ENCODE results near the gene COX17.

COX17 gene

DNA sequence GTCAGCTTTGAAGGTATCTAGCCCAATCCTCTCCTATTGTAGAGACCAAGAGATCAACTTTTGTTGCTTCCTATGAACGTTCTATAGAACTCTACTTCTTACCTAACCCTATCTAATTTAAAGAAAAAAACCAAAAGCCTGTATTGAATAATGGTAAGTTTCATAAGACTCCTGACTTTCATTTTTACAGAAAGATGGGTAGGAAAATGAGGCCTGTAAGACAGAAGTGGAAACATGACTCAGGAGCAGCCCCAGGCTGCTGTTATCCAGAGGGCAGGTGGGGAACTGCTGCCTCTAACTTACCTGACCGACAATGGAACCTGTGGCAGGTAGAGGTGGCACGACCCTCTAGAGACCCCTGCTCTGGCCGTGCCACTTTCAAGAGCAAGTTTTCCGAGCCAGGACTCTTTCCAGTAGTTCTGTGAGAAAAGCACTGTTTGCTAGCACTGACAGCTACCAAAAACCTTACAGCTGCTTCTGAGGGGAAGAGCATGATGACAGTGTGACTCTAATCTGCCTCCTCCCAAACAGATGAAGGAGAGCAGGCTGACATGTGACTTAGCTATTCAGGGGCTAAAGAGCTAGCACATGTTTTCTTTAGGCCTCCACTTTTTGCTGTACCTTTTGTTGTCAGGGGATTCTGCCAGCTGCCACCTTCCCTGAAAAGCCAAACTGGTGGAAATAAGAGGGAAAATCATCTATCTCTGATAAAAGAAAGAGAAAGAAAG lies 34.3 kb downstream of the COX17 start:
- DNase-seq, result no peak

DNA sequence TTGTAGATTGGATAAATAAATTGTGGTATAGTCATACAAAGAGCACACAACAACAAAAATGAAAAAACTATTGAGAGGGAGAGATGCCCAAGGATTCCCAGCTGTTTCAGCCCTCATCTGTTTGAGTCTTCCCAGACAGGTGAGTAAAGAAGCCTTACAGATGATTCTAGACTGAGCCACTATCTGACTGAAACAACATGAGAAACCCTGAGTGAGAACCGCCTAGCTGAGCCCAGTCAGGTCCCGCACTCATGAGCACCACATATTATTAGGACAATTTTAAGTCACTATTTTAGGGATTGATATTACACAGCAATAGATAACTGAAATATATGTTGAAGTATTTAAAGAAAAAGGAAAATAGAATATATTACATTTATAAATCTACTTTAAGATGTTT lies 35.8 kb downstream of the COX17 start:
- DNase-seq, result no peak

DNA sequence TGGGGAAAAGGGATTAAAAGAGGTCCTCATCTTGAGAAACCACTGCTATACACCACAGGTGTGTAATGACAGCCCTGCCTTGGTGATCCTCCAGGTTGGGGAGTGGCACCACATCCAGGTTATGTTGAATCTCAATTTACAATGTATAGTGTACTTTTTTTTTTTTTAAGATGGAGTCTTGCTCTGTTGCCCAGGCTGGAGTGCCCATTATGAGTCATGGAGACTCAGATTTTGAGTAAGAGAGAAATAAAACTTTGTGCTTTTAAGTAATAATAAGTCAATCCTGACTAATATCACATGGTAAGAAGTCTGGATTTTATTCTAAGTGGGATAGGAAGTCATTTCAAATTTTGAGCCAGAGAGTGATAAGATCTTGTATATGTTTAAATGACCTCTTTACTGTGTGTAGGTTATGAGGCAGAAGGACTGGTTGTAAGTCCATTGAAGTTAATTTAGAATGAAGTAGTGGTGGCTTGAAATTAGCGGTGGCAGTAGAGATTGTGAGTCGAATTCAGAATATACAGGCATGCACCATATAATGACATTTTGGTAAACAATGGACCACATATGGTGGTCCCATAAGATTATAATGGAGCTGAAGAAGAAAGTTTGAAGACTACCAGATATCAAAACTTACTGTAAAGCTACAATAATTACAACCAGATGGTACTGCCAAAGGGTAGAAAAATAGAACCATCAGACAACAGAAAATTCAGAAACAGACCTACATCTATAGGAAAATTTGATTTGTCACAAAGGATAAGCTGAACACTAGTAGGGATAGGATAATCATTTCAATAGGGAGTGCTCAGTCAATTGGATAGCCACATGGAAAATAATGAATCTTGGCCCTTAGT lies 37.5 kb downstream of the COX17 start:
- DNase-seq, result no peak

DNA sequence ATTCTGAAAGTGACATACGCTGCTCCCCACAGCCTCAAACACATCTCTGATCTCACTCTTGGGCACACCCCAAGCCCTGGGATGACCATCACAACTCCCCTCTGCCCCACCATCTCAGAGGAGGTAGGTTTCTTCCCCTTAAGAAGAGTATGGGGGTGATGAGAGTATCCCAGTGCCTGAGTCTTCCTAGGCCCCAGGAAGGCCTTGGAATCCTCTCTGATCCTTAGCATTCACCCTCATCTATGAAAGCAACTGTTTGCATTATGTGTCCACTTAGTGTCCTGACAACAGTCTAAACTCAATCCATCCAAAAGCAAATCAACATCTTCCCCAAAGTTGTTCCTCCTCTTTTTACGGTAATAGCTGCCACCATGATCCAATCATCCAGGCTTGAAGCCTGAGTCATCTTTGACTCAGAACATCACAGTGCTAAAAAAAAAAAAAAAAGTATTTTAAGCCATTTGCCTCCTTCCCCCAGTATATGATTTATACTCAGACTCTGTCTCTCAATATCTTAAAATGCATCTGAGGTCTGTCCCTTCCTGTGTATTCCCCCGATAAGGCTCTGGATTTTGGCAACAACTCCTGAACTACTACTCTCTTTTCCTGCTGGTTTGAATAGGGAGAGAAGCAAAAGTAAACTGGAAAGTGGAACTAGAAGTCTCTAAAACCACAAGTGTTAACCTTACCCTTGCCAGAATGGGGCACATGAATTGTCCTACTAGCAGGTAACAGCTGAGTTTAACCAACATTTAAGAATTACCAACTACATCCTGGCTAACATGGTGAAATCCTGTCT lies 39.3 kb downstream of the COX17 start:
- DNase-seq, result no peak

DNA sequence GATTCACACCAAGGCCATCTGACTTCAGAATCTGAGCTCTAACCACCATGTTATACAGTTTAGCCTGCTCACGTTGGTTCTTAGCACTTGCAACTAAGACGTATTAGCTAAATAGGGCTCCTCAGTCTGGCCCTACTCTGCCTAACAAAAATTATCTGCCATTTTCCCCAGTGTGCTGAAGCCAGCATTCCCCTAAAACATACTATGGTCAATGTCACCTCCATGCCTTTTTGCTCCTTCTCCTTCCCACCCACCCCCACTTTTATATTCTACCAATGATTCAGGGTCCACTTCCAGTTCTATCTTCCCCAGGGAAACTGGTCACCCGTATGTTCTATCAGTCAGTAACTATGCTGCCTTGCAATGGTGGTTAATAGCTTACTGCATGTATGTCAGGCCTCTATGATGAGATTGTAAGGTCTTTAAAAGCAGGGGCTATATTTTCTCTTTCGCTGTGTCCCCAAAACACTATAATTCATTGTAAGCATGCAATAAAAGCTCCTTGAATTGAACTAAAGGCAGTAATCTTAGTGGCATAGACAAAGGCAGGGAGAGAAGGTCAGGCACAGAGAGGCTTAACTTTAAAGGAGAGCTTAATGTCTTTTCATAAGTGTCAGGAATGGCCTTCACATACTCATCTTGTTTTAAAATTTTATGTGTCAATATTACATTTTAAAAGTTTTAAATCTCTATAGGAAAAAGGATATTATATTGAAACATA lies 40.2 kb downstream of the COX17 start:
- no peak for DNase-seq

DNA sequence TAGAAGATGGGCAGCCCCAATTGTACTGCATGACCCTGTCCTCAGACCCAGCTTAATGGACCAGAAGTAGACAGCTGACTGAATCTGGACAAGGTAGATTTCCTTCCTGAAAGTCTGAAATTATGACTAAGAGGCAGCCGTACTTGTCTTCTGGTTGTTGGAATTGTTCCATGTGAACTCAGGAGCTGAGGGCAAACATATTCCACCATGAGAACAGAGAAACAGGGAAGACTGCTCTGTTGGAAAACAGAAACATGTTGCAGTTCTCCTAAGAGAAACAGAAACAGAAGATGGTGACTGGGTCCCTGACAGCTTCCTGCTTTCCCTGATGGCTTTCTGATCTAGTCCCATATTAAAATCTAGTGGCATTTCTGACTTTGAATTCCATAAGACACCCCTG lies 41.0 kb downstream of the COX17 start:
- no peak for DNase-seq

DNA sequence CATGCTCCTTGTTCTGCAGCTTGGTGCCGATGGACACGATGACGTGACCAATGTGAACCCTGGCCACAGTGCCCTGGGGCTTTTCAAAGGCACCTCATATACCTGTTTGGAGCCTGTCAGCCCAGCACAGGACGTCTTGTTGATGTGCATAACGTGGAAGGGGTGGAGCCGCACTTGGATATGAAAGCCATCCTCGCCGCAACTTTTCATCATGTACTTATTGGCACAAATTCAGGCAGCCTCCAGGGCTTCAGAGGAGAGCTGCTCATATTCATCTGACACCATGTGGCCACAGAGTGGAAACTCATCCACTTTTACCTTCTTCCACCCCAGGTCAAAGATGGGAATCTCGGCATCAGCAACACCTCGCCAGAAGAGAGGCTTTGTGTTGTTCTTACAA lies 41.5 kb downstream of the COX17 start:
- no peak for DNase-seq

DNA sequence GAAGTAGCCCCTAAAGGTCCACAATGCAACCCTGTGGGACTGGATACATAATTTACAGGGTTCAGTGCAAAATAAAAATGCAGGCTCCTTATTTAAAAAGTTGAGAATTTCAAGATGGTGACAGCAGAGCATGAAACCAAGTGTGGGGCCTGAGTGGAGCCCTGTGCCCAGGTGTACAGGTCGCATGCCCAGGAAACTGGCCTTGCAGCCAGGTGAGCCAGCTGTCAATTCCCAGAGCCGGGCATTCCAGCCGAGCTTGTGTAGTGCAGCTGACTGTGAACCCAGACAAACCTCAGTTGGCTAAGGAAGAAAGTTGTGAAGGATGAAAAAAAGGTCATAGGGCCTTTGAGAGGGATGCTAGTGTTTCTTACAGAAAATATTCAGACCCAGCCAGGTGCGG lies 44.4 kb downstream of the COX17 start:
- no peak for DNase-seq

DNA sequence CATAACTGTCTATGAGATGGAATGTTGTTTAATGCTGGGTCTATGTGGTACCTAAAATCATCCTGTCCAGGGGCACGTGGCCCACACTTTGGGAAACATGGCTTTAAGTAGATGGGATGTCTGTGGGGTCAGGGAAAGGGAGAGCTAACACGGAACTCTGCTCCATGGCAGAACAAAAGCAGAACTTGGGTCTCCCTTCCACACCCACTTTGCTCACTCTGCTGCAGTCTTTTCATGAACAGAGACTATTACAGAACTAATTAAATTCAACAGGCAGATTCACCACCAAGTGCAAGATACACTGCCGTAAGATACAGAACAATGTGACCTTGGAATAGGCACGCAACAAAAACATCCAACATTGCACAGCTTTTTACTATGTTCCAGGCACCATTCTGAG lies 45.0 kb downstream of the COX17 start:
- no peak for DNase-seq

DNA sequence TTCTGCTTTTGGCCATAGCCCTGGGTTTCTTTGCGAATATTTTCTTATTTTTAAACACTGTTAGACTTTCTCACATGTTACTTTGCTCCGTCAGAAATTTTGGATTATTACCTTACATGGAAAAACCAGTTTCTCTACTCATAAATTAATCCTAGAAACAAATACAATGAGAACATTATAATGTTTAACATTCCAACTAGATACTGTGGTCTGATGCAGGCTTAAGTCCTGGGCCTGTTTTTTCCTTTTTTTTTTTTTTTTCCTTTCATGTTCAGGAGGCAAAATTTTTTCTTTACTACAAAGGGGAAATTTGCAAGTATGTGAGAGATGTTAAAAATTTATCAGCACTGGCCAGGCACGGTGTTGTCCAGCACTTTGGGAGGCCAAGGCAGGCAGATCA lies 45.7 kb downstream of the COX17 start:
- no peak for DNase-seq

DNA sequence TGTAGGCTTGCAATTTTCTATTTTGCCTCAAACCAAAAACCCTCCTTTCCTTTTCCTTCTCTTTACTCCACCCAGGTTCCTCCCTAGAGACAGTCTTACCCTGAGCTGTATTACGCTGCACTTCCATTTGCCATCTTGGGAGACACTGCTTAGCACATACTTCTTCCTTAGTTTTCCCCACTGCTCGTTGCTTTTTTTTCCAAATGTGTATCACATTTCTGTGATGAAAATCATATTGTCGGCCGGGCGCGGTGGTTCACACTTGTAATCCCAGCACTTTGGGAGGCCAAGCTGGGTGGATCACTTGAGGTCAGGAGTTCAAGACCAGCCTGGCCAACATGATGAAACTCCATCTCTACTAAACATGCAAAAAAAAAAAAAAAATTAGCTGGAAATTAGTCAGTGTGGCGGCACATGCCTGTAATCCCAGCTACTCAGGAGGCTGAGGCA lies 46.3 kb downstream of the COX17 start:
- no peak for DNase-seq

DNA sequence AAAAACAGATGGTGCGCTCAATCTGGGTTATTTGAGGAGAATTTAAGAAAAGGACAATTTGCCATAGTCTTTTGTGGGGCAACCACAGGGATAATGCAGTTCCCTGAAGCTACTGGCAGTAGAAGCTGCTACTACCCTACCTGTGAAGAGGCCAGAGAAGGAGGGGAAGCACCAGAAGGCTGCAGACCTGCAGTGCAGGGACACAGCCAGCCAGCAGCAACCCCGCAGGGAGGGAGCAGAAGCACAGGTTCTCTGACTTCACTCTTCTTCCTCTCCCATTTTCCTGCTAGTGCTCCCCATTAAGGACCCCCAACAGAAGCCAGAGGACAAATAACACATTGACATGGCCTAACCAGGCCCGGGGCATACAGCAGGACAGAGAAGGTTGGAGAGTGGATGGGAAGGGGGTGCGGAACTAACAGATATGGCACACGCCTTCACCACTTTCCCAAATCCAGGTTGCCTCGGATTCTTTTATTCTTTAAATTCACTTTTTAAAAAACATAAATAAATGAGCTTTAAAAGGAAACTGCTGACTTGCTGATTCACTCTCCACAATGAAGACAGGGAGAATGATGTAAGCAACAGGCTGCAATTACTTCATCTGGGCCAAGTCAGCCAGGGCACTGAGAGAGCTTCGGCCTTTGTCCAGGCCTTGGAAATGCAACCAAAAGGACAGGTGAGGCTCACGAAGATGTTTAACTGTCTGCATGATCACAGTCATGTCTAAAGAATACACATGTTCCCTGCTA lies 46.9 kb downstream of the COX17 start:
- no peak for DNase-seq

DNA sequence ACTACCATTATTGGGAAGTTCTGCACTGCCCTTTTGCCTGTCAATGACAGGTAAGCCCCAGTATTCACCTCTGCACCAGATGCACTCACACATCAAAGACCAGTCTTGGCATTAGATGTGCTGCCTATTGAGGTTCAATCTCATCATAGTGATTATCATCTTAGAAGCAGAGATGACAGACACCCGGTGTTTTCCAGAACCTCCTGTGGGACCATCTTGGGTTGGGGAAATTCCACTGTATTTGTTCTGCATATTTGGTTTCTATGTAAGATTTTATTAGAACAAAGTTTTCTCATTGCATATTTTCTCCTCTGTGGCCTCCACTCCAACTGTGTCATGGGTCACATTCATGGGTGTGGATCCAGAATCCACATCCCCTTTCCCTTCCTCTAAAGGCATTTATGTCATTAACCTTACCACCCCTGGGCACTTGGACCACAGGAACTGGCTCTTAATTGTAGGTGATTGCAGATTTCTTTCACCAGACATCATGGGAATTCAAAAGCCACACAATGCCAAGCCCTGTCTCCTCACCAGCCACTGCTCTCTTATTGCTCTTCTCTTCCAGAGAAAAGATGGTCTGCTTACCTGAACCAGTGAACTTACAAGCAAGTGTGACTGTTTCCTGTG lies 48.3 kb downstream of the COX17 start:
- DNase-seq, result no peak

DNA sequence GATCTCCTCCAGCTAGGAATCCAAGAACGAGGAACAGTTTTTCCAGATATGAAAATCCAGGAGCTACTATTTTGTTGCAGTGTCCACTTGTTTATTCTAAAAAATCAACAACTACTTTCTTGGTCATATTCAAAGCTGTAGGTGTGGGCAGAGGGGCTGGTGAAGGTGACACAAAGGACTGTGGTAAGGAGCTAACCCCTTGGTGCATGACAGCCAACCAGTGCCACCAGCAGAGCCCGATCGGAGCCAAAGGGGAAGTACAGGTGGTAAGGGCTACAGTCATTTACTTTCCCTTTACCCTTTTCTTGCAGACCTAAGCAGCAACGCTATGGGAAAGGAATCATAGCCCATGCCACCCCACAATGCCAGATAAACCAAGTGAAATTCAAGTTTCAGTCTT lies 48.8 kb downstream of the COX17 start:
- DNase-seq, result no peak

DNA sequence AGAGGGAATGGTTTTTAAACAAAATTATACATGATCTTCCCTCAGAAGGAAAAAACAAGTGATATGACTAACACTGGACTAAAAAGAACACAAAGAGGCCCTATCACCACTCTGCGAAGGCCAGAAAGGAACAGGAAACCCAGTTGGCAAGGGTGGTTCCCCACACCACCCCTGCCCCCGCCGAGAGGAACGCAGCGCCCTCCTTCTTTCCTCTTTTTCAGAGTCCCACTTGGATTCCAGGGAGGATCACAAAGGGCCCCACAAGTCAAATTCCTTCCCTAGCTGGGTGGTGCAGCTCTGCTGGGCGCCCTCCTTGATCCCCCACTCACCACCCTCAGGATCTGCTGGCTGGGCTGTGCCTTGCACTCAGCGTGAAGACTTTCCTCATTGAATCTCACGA lies 49.7 kb downstream of the COX17 start:
- DNase-seq, result peak; percentile 13

DNA sequence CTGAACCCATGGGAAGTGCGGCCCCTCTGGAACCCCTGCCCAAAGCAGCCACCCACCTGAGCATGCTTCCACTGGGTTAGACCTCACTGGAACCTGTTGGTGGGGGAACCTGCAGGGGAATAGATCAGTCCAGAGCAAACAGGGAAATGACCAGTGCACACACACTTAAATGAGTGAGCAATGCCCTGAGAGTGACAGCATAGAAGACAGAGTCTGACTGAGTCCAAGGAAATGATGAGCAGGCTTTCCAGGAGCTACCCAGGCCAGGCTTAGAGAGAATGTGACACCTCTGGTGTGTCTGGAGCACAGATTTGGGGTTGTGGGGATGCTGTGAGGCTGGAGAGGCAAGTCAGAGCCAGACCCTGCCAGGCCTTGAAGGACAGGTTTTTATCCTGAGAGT lies 51.0 kb downstream of the COX17 start:
- no peak for DNase-seq

DNA sequence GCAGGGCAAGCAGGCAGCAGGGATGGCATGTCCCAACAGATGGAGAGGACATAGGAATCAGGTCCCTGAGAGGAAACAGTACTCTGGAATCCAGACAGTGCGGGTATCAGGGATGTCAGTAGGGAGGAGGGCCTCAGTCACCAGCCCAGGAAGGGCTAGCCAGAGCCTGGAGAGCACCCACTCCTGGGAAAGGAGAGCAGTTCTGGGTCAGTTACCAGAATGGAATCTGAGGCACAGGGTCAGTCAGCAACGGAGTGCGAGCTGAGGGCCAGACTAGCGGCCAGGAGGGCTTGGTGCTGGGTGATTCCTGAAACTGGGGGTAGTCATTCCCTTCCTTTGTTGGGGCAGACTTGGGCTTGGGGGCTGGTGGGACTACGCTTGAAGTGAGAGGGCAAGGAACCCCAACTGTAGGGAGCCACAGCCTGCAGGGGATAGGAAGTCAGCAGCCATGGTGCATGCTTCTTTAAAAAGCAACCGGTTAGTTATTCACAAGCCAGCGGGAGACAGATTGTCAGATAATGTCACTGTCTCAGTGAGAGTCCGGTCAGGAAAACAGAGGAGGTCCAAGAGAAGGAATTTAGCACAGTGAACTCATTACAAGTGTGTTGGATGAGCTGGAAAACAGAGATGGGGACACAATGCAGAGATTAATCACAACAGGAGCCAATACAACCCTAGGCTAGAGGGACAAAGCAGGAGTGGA lies 51.6 kb downstream of the COX17 start:
- no peak for DNase-seq

DNA sequence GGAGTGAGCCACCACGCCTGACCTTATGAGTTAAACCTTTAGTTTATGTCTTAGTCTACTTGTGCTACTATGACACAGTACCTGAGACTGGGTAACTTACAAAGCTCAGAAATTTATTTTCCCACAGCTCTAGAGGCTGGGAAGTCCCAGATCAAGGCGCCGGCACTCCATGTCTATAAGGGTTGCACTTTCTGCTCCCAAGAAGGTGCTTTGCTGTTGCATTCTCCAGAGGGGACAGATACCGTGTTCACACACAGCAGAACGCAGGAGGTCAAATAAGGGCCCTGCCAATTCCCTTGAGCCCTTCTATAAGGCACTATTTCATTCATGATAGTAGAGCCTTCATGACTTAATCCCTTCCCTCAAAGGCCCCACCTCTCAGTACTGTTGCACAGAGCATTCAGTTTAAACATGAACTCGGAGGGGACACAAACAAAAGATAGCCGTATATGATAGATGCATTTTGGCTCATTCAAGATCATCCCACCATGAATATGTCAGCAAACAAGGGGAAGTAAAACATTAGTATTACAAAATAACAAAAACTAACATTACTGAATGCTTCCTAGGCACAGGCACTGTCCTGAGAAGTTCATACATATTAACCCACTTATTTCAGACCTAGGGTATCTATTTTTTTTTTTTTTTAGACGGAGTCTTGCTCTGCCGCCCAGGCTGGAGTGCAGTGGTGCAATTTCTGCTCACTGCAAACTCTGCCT lies 53.0 kb downstream of the COX17 start:
- DNase-seq, result no peak

DNA sequence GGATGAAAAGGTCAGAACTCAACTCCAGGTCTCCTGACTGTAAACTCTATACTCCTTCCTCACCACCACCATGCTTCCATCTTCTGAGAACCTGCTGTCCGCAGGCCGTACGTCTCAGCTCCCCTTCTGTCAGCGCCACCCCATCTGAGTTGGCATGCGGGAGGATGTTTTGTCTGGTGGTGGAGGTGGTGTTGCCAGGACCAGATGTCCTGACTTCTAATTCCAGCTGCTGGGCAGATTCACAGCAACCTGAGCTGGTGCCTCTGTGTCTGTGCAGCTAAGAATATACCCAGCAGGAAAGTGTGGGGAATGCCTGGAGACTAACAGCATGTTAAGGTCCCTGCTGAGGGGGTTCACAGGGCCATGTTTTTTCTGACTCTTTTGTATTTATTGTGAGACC lies 56.3 kb downstream of the COX17 start:
- DNase-seq, result no peak

Measured in CD4-positive, alpha-beta T cell treated with Interleukin-17A for 4 hours (primary cell).